NCI-H1105 treated with DMSO at 0.1 percent for 48 hours (cell line): Measurements from ENCODE around the gene DERA.
"Not testable (repeated sequence)": the region's sequence is repeated elsewhere in the genome, so short reads cannot be mapped to it uniquely, and the experiment has no call there.

Source experiments
- DNase-seq: peaks from one replicate; lab custom pipeline; 2025; lab: John Stamatoyannopoulos, UW

The DERA gene

DNA sequence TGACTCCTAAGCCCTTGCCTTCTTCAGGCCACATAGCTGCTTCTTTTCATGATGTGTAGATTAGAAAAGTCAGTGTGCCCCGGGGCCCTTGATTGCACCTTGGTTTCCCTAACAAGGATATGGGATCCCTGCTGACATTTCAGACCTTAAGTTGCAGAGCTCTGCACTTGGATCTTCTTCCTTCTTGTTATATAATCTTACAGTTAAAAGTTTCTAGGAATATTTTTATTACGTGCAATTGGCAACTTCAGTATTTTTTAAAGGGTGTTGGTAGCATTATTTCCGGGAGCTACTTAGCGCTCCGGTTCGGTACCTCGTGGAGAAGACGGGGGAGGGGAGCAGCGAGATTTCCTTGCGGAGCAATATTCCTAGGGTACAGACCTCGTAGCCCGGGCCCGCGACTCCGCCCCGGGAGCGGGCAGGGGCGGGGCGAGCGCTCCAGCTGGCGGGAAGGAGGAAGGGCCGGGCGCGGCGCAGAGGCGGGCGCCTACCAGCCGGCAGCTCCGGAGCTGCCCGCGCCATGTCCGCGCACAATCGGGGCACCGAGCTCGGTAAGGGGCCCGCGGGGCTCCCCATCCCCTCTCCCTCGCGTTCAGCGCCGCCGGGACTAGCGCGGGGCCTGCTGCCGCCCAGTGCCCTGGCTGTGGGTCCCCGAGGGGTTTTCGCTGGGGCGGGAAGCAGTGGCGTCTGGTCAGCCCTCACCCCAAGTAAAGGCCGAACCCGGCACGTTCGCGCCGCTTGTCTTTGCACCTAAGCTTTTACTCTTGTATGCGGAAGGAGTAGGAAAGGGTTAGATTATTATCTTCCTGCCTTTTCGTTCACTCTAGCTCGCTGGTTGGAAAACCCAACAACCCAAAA lies at the start of gene DERA:
Gene DERA (plus strand): TSS at position 469 of the 858 bp plus-strand sequence. CDS start 52 bp downstream, at position 521.
- DNase-seq: peak; percentile 82

DNA sequence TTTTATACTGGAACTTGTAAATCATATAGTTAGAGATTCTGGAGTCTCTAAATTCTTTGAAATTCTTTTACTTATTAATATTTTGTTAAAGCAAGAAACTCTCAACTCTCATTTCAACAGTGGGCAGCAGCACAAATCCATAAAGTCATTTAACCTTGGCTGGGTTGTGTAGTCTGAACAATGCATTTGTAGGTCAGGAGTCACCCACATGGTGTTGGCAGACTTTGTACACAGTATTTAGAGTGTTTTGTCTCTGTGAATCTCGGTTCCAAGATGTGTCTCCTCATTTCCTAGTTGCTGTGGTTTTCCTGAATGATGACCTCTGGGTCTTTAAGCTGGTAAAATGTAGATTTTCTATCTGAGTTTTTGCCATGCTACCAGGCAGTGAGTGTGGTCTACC lies 49.7 kb upstream of the DERA start:
- no peak for DNase-seq

DNA sequence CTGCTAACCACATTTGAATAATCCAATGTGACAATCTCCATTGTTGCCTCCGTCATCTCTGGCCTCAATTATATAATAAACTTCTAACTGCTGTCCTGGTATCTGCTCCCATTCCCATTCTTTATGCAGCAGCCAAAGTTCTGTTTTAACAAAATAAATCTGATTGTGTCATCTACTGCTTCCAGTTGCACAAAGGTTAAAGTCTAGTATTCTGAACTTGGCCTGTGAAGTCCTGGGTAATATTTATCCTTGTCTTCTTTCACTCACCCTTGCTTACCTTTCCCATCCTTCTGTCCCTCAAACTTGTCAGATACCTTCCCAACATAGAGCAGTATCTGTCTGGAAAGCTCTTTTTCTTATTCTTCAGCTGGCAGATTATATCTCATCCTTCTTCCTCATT lies 48.3 kb upstream of the DERA start:
- no peak for DNase-seq

DNA sequence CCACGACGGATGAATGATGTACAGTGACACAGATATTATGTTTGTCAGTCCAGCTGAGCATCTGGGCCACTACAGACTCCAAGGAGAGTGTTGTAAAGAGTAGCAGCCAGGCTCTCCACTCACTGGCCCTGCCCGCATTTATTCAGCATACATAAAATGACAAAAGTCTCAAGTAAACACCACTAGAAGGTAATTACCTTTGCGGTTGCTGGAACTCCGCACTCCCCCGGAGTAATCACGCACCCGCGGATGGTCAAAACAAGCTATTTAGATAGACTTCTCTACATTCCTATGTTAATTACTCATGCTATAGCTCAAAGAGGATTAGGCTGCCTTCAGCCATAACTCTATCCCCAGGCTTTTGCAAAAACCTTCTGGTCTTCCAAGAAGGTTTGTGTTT lies 47.8 kb upstream of the DERA start:
- no peak for DNase-seq

DNA sequence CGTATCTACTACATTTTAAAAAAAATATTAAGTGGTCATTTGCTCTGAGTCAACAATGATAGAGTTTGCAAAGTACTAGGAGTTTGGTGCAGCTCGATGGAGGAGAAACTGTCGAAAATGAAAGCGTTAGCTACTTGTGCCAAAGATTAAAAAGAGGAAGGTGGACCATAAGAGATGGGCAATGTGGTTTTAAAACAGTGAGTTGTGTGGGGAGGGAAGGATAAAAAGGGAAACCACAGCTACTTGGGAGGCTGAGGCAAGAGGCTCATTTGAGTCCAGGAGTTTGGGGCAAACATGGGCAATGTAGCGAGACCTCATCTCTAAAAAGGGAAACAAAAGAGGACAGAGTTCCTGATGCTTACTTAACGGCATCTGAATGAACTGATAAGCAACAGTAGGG lies 47.1 kb upstream of the DERA start:
- DNase-seq: no peak

DNA sequence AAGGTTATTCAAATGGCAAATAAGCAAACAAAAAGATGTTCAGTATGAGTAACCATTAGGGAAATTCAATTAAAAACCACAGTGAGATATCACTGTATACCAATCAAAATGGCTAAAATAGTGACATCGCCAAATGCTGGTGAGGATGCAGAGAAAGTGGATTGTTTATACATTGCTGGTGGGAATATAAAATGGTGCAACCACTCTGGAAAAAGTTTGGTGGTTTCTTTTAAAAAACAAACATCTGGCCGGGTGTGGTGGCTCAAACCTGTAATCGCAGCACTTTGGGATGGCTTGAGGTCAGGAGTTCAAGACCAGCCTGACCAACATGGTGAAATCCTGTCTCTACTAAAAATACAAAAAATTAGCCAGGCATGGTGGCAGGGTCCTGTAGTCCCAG lies 42.9 kb upstream of the DERA start:
- no peak for DNase-seq

DNA sequence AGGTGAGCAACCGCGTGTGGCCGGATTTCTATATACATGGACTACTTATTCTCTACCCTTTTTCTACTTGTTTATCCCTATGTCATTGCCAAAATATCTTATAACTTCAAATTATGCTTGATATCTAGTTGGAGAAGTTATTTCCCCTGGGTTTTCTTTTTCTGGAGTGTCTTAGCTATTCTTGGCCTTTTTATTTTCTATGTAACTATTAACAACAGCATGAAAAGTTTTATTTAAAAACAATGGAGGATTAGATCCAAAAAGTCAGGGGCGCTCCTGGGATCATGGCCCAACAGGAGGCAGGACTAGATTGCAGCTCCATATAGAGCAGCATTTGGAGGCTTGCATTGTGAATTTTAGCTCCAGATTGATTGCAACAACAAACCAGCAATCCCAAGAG lies 37.6 kb upstream of the DERA start:
- DNase-seq: no peak

DNA sequence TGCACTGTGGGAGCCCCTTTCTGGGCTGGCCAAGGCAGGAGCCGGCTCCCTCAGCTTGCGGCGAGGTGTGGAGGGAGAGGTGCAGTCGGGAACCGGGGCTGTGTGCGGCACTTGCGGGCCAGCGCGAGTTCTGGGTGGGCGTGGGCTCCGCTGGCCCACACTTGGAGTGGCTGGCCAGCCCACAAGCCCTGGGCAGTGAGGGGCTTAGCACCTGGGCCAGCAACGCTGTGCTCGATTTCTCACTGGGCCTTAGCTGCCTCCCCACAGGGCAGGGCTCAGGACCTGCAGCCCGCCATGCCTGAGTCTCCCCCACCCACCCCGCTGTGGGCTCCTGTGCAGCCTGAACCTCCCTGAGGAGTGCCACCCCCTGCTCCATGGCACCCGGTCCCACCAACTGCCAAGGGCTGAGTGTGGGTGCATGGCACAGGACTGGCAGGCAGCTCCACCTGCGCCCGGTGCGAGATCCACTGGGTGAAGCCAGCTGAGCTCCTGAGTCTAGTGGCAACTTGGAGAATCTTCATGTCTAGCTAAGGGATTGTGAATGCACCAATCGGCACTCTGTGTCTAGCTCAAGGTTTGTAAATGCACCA lies 36.5 kb upstream of the DERA start:
- not testable (repeated sequence) for DNase-seq

DNA sequence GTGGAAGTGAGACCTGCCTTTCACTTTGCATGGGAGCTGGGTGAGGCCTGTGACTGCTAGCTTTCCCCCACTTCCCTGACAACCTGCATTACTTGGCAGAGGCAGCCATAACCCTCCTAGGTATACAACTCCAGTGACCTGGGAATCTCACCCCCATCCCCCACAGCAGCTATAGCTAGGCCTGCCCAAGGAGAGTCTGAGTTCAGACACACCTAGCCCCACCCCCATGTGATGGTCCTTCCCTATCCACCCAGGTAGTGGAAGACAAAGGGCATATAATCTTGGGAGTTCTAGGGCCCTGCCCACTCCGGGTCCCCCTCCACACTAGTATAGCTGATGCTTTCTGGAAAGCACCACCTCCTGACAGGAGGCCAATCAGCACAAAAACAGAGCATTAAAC lies 35.3 kb upstream of the DERA start:
- no peak for DNase-seq

DNA sequence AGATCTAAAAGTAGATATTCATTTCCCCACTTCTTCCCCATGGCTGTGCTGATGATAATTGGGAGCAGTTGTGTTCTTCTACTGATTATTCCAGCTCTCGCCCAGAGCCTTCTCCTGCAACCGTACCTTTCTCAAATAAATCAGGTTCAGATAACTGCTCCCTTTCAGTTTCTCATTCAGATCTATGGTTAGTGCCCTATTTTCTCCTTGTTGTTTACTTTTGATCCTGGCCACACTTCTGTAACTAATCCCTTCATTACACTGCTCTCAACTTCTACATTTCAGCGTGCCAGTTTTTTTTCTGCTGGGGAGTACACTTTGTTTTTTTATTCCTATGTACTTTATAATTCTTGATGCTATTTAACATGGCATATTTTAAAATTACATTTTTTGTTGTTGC lies 31.7 kb upstream of the DERA start:
- no peak for DNase-seq

DNA sequence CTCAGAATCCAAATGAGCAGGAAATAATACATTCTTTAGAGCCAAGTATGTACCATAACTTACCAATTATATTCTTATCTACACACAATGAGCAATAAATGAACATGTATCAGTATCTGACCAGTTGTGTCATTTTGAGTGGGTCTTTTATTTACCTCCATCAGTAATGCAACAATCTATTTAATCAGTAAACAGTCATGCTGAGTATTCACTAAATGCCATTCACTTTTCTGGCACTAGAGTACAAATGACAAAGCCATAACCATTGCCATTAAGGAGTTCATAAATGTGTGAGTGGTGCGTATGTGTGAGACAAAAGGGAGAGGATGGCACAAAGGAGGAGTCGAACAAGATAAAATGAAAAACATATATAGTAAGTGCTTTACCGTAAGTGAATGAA lies 30.4 kb upstream of the DERA start:
- peak; percentile 61 for DNase-seq

DNA sequence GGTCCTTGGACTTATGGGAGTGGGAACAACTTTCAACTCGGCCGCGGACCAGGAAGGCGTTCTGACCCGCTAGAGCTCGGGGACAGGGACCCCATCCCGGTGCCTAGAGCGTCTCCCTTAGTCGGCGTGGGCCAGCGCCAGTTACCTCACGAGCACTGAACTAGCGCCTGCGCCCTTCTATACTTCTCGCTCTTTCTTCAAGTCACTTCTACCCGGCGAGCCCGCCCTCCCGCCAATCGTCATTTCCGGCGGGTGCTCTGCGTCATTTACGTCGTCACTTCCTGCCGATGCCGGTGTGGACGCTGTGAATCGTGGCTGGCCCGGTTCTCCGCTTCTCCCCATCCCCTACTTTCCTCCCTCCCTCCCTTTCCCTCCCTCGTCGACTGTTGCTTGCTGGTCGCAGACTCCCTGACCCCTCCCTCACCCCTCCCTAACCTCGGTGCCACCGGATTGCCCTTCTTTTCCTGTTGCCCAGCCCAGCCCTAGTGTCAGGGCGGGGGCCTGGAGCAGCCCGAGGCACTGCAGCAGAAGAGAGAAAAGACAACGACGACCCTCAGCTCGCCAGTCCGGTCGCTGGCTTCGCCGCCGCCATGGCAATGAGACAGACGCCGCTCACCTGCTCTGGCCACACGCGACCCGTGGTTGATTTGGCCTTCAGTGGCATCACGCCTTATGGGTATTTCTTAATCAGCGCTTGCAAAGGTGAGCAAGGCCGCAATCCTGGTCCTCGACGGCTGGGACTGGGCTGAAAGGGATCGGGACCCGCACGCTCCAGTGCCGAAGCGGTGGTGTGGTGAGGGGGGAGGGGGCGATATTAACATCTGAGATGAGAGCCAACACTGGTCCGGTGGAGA lies 28.8 kb upstream of the DERA start, which contains the start of gene STRAP:
Gene STRAP (plus strand): TSS at position 270 of the 854 bp plus-strand sequence. CDS start 321 bp downstream, at position 591.
- peak; percentile 98 for DNase-seq

DNA sequence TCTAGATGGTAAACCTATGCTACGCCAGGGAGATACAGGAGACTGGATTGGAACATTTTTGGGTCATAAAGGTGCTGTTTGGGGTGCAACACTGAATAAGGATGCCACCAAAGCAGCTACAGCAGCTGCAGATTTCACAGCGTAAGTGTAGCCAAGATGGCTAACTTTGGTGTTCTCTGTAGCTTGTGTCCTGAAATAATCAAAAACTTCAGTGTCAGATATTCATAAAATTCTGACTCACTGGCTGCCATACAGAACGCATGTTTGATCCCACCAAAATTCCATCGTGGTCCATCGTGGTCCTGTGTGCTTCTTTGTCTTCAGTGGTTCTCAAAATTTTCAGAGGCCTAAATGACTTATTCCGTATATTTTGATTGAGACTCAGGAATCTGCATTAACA lies 27.6 kb upstream of the DERA start:
- no peak for DNase-seq

DNA sequence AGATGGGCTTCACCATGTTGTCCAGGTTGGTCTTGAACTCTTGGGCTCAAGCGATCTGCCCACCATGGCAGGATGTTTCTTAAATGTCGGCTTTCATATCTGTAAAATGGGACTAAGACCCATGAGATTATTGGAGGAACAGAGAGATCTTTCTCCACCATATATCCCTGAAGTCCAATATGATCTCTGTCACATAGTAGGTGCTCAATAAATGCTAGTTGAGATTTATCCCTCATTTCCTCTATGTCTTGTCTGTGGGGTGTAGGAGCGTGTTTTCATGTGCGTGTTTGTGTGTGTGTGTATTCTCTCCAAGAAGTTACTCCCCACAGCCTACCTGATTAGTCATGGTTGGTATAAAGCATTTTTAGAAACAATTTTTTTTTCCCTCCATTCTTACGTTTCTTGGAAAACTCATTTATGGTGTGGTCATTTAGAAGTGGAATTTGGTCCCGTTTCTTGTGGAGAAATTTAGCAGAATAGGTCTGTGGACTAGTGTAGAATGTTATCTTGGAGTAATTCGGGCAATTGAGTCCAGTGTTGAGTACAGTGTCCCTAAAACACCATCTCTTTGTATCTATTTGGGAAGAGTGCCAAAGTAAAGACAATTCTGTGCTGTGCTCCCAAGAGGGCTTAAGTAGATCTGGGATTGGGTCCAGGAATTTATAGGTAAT lies 24.6 kb upstream of the DERA start:
- peak; percentile 82 for DNase-seq

DNA sequence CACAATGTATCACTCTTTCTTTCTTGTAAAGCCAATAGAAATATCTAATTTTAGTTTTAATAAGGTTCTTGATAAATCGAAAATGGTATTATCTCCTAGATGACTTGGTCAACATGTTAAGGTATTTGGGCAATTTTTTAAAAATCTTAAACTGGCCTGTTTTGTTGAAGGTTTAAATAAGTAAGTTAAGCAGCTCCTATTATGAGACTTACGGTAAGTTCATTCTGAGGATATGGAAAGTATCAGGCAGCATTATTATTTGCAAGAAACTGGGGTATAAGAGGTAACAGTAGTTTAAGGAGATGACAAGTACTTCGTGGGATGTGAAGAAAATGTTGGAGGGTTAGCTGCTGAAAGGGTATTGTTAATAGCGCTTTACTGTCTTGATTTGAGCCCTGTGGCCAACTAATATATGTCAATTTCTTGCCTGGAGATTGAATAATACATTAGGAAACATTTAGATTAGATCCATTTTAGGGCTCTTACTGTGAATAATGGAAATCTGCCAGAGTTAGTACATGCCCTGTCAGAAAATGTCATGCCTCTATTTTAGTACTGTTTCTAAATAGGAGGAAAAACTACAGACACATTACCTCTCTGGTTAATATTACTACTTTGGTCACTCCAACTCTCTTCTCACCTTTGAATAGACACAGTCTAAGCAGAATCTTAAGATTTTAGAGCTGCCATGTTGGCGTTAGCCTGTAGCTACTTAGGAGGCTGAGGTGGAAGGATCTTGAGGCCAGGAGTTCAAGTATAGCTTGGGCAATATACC lies 23.9 kb upstream of the DERA start:
- no peak for DNase-seq

DNA sequence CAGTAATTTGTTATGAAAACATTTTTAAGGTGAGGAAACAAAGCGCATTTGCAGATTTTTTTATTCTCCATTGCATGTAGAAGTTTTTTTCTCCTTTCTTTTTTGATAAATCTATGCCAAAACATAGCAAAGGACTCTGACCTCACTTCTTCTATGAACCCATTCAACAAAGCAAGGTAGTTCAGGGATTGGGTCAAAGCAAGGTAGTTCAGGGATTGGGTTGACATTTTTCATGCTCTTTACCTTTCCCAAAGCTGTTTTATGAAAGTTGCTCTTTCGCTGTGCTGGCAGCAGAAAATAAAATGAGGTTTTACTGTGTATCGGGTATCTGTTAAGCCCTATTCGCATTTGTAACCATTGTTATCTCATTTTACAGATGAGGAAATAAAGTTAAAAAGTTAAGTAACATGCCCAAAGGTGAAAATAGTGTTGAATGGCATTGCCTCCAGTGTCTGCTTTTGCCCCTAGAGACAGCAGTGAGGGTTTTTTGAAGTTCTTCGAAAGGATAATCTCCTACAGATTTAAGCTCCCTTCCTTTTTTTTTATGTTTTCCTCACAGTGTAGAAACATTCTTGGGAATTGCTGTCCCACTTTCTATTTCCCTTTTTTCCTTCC lies 18.4 kb upstream of the DERA start:
- no peak for DNase-seq

DNA sequence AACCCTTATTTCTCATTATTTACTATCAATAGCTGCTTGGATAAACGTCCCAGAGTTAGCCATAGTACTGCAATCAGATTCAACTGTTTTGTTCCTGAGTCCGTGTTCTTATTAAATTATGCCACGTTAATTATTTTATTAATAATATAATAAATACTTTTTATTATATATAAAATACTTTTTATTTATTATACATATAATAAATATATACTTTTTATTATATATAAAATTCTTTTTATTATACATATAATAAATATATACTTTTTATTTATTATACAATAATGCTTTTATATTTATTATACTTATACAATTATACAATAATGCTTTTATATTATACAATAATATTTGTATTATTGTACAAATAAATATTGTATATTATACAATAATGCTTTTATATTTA lies 17.9 kb upstream of the DERA start:
- no peak for DNase-seq

DNA sequence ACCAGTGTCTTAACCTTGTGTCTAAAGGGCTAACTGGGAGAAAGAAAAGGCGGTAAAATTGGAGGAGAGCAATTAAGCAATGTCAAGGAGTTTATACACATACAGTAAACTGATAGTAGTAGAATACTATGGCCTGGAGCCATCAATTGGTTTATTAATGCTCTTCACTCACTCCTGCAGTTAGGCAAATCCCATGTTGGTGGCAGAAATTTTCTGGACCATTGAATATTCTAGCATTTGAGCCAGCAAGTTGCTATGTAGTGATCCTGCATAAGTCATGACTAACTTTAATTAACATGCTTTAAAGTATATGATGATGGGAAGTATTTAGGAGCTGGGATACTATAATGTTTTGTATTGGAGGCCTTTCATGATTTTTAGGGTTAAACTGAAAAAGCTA lies 14.3 kb upstream of the DERA start:
- no peak for DNase-seq

DNA sequence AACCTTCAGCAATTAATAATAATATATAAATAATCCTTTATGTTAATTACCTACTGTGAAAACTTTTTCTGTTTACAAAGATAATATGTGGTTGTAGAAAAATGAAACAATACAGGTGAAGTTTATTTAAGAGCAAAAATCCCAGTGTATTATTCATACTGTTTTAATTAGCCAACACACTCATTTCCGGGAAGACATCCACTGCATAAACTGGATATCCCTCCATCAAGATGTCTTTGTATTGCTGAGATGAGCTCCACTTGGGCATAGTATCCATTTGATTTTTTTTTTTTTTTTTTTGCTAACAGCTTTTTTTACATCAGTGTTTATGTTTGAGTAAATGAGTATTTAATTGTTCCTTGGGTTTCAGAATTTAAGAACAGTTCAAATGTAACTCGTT lies 13.7 kb upstream of the DERA start:
- DNase-seq: no peak

DNA sequence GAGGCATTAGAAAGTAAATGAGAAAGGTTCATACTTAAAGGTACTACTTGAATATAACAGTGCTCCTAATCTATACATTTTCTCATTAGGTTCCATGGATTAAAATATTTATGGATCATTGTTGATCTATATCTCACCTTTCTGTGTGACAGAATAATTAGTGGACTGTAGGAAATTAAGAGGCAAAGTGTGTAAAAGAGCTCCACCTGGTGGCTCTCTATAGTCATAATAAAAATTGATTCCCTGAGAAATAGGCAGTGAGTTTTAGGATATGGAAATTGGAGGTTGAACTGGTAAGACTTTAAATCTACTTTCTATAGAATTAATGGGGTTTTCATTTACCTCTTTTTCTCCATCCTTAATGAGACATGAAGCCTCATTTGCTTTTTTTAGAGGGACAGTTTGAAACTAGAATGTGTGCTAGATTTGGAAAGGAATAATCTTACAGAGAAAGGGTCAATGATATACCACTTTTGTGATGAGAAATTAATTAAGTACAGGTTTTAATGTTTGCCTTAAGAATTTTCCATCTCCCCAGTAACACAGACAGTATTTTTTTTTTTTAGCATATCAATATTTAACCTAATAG lies 11.8 kb upstream of the DERA start:
- DNase-seq: peak; percentile 37
